Measurements from ENCODE around the gene TSC1.

The TSC1 gene

DNA sequence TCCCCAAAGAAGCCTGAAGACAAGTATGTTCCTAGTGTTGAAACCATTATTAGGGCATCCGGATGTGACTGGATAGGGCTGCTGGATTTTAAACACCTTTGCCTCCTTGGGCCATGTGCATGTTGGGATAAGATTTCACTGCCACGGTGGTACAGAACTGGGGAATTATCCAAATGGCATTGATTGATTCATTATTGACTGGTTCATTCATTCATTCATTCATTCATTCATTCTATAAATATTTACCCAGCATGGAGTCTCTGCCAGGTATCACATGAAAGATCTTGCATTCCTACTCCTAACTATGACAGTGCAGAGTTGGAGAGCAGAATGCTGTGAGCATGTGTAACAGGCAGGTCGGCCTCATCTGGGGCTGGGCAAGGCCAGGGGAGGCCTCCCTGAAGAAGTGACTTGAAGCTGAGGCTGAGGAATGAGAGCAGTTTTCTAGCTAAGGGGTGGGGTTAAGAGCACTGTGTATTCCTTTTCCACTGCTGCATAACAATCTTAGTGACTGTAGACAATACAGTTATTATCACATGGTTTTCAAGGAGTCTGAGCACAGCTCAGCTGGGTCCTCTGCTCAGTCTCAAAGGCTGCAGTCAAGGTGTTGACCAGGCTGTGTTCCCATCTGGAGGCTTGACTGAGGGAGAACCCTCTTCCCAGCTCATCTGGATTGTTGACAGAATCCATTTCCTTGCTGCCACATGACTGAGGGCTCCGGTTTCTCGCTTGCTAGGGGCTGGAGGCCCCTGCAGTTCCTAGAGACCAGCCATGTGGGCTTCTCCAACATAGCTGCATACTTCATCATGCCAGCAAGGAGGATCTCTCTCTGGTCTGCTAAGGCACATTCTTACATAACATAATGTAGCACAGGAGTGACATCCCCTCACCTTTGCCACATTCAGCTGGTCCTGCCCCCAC, 102.0 kb downstream of the TSC1 start:
- H3K27ac ChIP-seq, result no peak overlapping the region

More for the DNA sequence above, 102.0 kb downstream of the TSC1 start:
- no peak overlapping the region for H3K4me3 ChIP-seq

Data from skin epidermis (tissue), 12 donors.